Upper lobe of left lung (tissue), 4 donors: ENCODE measurements around the gene LRRC39.

Experiments used
- EP300 ChIP-seq, 4 donors: sonication (generic); formaldehyde crosslinking; IDR thresholded peaks; one replicate each; pipeline ENCODE4 v1.5.1; 2017; ENCODE audit warnings: antibody characterized with exemption in 4 of 4, control low read depth in 2 of 4
- POLR2A ChIP-seq, 4 donors: fragments of 450-650 bp; IDR thresholded peaks; one replicate each; pipeline ENCODE4 v1.5.1; 2016 to 2017; ENCODE audit warnings: antibody characterized with exemption in 4 of 4, mild to moderate bottlenecking in 2 of 4
- POLR2AphosphoS5 ChIP-seq, 2 donors: sonication (generic); formaldehyde crosslinking; IDR thresholded peaks; one replicate each; pipeline ENCODE4 v1.5.1; 2017; ENCODE audit warnings: antibody characterized with exemption in 2 of 2
- TF ChIP-seq, protein P1 (sequence below), 6 experiments: fragments of 450-650 bp in 4 of 6; fragments of 200-600 bp in 2 of 6; sonication (generic) in 2 of 6; IDR thresholded peaks; one replicate each; pipeline ENCODE4 v1.5.1; 2016 to 2019; ENCODE audit warnings: antibody characterized with exemption in 6 of 6

DNA sequence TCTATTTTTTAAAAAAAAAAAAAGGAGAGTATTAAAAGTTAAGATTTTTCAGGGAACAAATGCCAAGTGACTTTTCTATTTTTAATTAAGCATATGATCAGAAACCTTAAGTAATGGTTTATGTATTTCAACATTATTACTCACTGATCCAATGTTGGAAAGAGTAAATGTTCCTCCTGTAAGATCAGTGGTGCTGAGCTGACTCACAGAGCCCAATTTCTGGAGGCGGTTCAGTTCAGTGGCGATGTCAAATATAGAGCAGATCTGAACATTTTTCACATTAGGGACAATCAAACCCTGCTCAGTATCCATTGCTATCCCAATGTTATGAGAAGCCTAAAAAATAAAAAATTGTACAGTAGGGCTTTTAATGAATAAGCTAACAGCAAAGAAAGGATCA lies 28.2 kb upstream of the LRRC39 start:
- TF ChIP-seq, protein P1, sequence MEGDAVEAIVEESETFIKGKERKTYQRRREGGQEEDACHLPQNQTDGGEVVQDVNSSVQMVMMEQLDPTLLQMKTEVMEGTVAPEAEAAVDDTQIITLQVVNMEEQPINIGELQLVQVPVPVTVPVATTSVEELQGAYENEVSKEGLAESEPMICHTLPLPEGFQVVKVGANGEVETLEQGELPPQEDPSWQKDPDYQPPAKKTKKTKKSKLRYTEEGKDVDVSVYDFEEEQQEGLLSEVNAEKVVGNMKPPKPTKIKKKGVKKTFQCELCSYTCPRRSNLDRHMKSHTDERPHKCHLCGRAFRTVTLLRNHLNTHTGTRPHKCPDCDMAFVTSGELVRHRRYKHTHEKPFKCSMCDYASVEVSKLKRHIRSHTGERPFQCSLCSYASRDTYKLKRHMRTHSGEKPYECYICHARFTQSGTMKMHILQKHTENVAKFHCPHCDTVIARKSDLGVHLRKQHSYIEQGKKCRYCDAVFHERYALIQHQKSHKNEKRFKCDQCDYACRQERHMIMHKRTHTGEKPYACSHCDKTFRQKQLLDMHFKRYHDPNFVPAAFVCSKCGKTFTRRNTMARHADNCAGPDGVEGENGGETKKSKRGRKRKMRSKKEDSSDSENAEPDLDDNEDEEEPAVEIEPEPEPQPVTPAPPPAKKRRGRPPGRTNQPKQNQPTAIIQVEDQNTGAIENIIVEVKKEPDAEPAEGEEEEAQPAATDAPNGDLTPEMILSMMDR (IDR thresholded peaks at IDR 0.05) = no peak
- no peak for TF ChIP-seq POLR2AphosphoS5 (IDR thresholded peaks at IDR 0.05)
- no peak for TF ChIP-seq POLR2A (IDR thresholded peaks at IDR 0.05)
- TF ChIP-seq EP300 (IDR thresholded peaks at IDR 0.05) = no peak
